GM19372 (cell line): ENCODE results near the gene PTCH2.

Experiments used
- ATAC-seq: cut with Tn5 transposase; IDR thresholded peaks from one replicate; pipeline ENCODE4 v1.9.1; 2021; ENCODE audit warnings: mild to moderate bottlenecking, low read depth, moderate library complexity; ENCODE audit not compliant: unreplicated experiment

Gene PTCH2

DNA sequence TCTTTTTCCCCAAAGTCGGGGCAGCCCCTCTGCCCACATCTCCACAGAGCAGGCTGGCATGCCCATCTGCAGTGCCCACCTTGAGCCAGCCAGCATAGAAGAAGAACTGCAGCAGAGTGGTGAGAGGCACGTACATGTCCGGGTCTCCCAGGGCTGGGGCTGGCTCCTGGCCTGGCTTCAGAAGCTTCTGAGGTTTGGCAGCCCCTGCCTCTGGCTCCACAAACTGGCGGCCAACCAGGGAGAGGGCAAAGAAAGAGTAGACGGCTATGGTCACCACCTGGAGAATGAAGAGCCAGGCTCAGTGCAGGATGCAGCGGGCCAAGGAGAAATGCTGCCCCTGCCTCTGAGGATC, 58.0 kb downstream of the PTCH2 start:
- no peak for ATAC-seq

DNA sequence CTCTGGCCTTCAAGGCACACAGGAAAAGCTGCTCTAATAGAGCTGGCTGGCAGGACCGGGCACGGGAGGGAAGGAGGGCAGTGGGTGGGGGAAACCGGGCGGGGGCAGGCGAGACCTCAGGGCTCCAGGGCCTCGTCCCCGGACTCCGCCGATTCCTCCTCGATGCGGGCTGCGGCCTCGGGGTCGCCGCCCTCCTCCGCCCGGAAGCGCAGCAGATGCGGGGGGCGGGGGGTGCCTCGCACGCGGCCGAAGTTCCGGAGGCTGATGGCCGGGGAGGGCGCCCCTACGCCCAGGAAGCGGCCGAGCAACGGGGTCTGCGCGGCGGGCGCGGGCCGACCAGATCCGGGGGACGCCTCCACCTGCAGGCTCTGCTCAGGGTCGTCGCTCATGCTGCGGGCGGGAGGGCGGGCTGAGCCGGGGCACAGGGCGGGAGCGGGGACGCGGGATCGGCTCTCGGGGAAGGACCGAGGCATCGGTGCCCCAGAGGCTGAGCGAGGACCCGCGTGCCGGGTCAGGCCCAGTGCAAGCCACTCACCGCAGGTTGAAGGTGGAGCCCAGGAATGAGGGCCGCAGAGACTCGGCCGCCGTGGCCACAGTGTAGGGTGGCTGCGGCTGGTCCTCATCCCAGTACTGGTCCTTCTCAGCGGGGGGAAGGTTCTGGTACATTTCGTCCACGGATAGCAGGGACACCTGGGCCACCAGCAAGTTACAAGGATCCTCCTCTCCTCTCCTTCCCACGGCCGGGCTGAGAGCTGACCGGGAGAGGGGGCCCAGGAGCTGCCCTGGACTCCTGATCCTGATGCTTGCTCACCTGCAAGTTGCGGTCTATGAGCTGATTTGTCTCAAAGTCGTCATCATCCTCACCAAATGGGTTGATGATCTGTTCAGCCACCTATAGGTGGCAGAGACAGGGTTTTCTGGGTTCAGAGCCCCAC, 58.7 kb downstream of the PTCH2 start:
- ATAC-seq, result no peak

DNA sequence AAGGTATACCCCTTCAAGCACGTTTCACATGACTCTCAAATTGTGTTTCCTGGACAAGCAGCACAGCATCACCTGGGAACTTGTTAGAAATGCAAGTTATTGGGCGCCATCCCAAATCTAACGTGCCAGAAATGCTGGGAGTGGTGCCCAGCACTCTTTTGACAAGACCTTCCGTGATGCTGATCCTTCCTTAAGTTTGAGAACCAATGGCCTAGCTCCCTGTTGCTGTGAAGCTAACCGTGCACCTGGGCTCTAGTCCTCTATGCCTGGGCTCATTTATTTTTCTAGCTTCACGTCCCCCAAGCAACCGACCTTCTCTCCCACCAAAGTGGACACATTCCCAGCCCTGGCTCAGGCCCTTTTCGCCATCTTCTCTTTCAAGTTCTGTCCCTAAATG, 59.4 kb downstream of the PTCH2 start:
- no peak for ATAC-seq

DNA sequence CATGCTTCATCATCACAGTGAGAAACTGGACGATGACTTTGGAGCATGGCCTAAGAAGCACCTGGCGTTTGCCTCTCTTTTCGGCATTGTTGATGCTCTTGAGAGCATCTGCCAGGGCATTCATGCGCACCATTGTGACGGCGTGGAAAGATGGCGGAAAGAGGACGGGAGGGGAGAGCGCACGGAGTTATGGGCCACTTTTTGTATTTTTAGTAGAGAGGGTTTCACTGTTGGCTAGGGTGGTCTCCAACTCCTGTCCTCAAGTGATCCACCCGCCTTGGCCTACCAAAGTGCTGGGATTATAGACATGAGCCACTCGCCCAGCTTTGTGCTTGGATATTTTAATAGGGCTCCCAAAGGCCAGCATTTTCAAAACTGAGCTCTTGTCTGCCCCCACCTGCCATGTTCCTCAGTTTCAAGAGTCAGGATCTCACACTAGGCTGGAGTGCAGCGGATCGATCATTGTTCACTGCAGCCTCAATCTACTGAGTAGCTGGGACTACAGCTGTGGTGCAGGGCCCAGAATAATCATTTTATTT, 62.4 kb downstream of the PTCH2 start:
- ATAC-seq, result no peak

DNA sequence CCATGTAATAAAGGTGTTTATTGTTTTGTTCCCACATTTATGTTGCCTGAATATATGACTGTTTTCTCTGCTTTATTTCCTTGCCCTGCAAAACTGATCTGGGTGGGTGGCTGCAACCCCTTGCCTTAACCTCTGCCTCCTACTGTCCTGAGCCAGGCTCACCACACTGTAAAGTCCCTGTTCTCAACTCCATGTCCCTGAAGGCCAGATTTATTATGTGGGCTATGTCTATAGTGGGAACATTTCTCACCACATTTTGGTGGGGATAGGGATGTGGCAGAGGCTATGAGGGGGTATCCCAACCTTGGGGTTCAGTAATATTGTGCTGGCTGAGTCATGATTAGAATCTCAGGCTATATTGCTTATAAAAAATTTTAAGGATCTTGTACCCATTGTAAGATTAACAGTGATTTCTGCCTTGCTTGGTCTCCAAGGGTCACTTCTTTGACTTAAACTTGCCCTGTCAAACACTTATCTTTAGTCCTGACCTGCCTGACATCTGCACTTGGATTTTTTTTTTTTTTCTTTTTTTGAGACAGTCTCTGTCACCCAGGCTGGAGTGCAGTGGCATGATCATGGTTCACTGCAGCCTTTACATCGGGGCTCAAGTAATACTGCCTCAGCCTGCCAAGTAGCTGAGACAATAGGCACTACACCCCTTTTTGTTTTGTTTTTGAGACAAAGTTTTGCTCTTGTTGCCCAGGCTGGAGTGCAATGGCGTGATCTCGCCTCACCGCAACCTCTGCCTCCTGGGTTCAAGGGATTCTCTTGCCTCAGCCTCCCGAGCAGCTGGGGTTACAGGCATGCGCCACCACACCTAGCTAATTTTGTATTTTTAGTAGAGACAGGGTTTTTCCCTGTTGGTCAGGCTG, 64.1 kb downstream of the PTCH2 start:
- no peak for ATAC-seq

DNA sequence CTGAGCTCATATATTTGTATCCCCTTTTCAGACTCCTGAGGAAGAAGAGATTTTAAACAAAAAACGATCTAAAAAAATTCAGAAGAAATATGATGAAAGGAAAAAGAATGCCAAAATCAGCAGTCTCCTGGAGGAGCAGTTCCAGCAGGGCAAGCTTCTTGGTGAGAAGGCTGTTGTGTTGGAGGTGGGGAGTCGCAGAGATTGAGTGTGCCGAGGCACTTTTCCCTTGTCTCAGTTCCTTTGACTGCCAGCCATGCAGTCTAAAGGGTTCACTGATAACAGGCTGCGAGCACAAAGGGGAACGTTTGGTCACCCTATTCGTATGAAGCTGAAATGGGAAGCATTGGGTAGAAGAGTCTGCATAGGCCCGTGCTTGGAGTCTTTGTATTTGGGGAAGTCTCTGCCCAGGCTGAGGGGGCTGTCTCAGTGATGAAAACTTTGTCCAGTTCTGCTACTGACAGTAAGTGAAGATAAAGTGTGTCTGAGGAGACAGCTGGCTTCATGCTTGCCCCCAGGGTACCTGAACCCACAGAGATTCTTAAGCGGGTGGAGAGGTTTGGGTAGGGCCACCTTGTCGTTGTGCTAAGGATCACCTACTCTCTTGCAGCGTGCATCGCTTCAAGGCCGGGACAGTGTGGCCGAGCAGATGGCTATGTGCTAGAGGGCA, 65.0 kb downstream of the PTCH2 start:
- ATAC-seq, result no peak

DNA sequence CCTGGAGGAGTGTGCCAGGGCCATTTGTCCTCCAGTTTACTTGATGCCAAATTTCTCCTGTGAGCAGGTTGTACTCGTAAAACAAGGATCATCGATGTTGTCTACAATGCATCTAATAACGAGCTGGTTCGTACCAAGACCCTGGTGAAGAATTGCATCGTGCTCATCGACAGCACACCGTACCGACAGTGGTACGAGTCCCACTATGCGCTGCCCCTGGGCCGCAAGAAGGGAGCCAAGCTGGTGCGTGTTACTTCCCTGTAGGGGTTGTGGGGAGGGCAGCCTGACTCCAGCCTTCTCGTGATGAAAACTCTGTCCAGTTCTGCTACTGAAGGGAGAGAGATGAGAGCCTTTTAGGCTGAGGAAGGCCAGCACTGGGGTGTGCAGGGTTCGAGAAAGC, 65.5 kb downstream of the PTCH2 start:
- ATAC-seq, result no peak

DNA sequence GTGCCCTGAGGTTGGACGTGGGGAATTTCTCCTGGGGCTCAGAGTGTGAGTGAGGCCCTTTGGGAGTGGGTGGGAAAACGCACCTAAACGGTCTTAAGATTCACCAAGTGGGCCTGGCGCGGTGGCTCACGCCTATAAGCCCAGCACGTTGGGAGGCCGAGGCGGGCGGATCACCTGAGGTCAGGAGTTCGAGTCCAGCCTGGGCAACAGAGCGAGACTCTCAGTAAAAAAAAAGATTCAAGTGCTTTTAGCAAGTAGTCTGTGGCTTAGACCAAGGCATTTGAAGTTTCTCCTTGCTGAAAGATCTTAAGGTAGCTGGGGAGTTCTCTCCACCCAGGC, 66.4 kb downstream of the PTCH2 start:
- ATAC-seq, result no peak

DNA sequence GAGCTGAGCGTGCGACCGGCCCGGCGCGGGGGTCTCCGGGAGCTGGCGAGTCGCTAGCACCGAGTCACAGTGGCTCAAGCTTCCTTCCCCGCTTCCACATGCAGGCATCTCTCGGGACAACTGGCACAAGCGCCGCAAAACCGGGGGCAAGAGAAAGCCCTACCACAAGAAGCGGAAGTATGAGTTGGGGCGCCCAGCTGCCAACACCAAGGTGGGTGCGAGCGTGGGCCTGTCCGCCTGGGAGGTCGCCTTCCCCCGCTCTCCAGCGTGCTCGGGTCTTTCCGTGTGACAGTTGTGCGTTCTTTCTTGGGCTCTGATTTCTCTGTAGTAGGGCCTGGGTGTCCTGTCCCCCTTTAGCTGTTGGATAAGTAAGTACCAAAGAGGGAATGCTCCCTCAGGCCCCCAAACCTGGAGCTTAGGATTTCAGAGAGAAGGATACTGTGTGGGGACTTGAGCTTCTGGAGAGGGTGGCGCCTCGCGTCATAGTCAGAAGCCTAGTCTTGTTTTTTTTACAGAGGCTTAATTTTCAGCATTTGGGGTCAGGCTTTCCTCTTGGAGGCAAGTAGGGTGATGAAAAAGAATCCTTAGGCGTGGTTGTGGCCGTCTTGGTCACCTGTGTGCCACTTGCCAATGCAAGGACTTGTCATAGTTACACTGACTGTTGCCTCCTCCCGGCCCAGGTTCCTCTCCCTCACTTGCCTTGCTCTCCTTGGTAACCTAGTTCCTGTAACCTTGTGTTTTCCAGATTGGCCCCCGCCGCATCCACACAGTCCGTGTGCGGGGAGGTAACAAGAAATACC, 66.9 kb downstream of the PTCH2 start:
- ATAC-seq, result no peak

DNA sequence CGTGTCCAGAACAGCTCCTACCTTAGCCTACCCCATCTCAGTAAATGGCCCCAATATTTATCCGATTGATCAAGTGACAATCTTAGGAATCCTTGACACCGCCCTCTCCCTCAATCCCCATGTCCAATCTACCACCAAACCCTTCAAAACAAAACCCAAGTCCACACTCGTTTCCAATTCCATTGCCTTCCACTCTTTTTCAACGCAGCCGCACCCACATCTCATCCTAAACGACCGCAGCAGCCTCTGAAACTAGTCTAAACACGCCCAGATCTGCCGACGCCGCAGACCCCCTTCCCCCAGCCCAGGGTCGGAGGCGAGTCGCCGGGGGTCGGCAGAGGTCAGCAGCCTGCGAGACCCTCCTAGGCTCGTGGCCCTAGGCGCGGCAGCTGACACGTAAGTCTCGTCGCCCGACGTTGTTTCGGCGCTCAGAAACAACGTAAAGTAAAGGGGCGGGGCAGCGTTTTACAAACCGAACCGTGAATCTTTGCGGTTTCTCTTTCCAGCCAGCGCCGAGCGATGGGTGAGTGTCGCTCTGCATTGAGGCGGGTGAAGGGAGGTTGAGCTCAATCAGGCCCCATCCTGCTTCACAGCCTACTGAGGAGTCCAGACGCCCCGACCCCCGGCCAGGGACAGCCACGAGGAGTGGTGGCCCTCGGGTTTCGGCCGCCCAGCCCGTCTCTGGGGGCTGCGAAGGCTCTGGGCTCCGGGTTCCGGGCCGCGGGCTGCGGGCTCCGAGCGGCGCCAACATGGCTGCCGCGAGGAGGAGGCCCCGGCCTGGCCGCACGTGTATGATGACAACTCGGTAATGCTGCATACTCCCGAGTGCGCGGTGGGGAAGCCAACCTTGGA, 67.7 kb downstream of the PTCH2 start, which contains the start of gene RPS8:
RPS8 (plus strand) TSS at position 463 of the 852 bp plus-strand sequence; CDS start at position 520, 57 bp downstream.
- peak; percentile 77 for ATAC-seq
